GM19455 (cell line): ENCODE results near the gene DNLZ.

ENCODE experiments used
- ATAC-seq: cut with Tn5 transposase; IDR thresholded peaks from one replicate; pipeline ENCODE4 v1.9.1; 2021; ENCODE audit not compliant: unreplicated experiment

The DNLZ gene

DNA sequence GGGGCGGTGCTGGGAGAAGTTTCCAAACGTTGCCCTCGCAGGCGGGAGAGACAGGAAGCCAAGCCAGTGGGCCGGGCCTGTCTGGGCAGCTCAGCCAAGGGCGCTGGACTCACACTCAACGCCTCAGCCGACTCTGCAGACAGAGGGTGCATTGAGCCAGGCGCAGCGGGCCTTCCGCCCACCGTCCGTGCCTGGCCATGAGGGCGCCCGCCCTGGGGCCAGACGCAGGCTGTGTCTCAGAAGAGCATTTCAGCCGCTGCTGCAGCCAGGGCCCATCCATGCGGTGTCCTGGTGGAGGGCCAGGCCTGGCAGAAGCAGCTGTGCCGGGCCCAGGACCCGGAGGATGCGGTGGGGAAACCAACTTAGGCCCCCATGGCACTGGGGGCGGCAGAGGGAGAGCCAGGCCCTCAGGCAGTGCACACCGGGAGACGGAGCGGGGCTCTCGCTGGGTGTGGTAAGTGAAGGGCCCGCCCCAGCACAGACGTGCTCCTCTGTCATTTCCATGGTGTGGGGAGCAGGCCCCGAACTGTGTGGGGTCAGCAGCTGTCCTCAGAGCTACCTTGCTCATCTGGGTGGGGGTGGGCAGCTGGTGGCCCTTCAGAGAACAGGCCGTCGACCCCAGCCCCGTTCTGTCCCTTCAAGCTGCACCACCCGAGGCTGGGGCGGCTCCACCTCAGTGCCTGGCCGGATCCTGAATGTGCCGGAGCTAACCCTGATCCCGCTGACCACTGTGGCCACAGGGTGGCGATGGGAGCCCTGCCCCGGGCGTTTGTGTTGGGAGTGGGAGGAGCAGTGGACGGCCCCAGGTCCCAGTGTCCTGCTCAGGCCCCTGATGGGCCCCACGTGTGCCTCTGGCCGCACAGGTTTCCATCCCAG lies 18.0 kb downstream of the DNLZ start:
- ATAC-seq: no peak

DNA sequence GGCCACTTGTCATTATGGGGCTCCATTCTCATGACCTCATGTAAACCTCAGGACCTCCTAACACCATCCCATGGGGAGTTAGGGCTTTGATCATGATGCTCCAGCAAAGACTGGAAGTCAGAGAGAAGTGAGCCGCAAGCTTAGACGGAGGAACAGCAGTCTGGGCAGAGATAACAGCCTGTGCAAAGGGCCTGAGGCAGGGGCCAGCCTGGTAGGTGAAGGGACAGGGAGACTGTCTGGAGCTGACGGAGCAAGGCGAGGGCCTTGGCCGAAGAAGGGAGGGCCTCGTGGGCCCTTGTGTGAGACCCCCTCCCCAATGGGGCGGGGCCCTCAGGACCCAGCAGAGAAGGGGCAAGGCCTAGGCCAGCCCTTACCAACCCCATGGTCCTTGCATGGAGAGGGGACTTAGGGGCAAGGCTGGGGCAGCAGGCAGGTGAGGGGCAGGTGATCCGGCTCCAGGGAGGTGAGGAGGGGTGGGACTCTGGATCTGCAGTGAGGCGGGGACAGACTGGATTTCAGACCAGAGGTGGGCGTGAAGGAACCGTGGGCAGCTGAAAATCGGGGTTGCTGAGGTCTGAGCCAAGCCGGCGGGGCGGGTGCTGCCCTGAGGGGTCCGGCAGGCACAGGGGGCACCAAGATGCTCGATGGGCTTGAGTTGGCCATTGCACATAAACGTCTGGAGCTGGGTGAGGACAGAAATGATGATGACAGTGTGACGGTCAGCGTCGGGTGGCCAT lies 18.8 kb downstream of the DNLZ start:
- ATAC-seq: no peak

DNA sequence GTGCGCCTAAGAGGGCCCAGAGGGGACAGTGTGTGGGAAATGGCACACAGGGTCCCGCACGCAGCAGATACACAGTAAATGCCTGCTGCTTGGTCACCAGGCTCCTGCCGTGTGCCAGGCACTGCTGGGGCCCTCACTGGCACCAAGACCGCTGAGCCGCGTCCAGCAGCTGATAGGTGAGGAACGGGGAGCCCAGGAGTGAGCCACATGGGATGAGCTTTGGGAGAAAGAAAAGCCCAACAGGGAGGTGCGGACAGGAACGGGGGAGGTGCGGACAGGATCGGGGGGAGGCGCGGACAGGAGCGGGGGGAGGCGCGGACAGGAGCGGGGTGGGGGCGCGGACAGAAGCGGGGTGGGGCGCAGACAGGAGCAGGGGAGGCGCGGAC lies 19.7 kb downstream of the DNLZ start:
- no peak for ATAC-seq

DNA sequence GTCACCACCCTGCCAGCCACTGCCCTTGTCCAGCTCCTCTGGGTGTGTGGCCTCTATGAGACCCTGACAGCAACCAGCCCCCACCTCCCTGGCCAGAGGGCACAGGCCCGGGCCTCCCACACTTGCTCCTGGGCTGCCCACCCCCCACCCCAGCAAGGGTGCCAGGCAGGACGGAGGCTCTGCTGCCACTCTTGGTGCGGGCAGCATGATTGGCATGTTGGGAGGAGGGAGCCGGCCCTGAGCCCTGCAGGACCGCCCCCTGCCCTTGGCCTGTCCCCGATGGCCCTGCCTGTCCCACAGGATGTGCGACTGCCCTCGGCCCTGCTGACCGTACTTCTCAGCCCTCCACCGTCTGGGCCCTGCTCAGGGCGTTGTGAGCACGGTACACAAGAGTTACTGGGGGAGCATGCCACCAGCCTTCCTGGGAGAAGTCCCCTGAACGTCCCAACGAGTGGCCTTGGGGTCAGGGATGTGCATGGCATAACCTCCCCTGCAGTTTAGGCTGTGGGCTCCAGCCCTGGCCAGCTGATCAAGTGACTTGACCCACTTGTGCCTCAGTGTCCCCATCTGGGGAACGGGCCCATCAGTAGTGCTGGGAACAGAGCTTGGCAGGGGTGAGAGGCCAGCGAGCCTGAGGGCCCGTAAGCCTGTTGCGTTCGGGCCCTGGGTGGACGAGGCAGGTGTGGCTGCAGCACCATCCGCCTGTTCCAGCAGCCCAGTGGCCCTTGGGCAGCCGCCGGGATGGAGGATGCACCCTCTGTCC lies 20.2 kb downstream of the DNLZ start:
- ATAC-seq: no peak

DNA sequence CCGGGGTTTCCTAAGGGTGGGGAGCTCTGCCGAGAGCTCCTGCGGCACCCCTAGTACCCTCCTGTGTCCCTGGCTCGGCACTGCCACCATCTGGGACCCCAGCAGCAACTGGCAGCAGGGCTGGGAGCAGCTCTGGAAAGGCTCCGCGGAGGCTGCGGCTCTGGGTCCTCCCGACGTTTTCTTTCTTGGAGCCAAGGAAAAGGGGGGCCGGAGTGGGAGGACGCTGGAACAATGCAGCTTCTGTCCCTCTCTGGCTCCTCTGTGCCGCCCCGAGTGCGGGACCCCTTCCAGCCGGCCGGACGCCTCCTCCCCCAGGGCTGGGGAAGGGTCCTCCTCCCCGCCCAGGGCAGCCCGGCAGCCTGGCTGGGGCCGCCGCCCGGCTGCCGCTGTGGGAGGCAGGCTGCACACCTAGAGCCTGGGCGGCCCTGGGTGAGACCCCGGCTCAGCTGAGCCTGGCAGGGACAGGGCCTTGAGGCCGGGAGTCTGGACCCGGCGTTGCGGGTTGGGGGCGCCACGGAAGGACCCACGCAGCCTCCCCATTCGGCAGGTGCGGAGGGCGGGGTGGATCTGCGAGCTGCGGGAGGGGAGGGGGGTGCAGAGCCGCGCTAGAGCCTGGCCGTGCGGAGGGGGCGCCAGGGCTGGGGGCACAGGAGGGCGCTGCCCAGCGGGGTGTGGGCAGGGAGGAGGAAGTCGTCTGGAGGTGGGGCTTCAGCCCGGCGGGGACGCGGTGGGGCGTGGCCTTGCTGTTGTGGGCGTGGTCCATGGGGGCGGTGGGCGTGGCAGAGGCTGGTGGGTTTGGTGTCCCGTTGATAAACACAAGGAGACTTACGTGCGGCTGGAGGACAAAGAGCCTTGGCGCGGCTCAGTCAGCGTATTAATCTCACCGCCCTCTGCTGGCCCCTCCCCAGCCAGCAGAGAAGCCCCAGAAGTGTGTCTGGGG lies 21.1 kb downstream of the DNLZ start:
- ATAC-seq: no peak

DNA sequence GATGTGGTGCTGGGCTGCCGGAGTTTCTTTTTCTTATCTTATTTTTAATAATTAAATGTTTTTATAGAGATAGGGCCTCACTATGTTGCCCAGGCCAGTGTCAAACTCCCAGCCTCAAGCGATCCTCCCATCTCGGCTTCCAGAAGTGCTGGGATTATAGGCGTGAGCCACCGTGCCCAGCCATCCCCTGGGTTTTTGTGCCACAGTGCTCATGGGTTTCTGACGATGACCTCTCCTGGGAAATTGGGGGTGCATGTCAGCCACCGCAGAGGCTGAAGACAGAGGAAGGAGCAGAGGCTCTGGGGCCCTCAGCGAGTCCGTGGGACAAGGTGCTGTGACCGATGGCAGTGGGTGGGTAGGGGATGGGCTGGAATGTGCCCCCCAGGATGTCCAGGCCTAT lies 21.8 kb downstream of the DNLZ start:
- no peak for ATAC-seq

DNA sequence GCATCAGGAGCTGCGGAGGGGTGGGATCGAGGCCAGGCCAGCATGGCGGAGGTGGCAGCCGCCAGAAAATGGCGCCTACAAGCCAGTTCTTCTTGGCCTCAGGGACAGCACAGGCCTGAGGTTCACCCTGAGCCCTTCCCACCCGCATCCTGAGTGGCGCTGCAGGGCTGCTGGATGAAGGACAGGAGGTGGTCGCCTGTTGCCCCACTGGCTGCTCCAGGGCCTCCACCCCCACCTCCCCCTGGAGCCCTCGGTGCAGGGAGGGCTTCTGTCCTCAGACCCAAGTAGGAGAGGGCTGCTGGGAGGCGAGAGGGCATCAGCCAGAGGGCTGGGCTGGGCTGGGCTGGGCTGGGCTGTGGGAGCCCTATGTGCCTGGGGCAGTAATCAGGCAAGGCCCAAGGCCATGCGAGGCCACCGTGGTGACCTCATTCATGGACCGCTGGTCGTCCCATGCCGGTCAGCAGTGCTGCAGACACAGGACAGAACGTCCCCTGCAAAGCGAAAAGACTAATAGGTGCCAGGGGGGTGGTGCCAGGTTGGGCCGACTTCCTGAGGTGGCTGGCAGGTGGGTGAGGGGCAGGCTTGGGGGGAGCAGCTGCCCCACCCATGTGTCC lies 22.4 kb downstream of the DNLZ start:
- no peak for ATAC-seq

DNA sequence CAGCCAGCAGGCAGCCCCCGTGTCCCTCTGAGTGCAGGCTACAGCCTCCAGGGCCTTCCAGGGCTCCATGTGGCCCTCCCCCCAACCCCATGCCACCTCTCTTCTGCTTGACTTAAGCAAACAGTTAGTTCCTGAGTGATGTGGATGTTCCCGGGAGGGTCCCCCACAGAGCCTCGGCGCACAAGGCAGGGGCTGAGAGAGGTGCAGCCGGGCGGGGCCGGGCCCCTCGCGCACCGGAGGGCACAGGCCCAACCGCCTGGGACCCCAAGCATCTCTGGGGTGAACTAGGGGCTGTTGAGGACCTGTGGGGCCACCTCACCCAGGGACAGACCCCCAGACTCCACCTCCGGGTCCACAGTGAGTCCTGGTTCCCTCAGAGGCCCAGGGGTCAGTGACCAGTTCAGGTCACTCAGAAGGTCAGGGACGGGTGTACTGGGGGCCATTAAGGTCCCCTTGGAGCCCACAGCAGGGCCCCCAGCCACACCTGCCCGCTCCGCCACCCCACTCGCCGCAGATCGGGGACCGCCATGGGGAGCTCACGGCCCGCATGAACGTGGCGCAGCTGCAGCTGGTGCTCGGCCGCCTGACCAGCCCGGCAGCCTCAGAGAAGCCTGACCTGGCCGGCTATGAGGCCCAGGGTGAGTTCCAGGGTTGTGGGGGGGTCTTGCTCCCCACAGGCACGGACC lies 23.0 kb downstream of the DNLZ start:
- no peak for ATAC-seq

DNA sequence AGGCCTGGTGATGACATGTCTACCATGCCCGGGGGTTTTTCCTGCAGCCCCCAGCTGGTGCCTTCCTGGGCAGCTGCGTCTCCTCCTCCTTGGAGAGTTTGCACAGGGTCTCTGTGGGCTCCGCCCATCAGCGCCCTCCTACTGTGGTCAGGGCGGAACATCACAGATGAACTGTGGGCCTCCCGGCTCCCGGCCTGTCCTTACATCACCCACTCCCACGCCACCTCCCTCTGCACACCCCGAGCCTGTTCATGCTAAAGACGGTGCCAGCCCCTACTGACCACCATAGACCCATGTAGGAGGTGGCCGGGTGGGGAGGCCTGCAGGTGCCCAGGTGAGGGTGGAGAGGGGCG lies 23.6 kb downstream of the DNLZ start:
- ATAC-seq: no peak

DNA sequence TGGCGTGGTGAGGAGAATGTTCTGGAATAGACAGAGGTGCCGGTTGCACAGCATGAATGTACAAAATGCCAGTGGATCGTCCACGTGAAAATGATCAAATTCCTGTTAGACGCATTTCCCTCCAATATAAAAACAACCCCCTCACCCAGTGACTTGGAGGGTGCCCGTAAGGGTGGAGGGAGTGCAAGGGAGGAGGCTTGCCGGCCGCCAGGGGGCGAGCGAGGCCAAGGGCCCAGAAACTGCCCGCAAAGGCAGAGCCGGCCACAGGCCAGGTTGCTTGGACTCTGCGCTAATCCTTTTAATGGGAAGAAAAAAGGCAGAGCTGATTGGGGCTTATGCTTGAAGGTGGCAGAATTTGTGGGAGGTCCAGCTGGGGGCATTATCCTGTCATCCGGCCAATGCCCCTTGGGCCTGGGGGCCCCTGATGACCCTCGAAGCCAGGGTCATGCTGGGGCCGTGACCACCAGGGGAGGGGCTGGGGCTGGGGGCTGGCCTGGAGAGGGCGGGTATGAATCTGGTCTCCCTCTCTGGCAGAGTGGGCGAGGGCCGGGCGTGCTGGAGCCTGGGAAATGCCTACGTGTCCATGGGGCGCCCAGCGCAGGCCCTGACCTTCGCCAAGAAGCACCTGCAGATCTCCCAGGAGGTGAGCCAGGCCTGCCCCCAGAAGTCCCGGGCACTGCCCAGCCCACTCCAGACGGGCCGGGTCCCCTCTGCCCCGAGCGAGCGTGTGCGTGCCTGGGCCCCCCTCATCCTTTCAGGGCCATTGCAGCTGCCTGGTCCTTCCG lies 24.2 kb downstream of the DNLZ start:
- no peak for ATAC-seq

DNA sequence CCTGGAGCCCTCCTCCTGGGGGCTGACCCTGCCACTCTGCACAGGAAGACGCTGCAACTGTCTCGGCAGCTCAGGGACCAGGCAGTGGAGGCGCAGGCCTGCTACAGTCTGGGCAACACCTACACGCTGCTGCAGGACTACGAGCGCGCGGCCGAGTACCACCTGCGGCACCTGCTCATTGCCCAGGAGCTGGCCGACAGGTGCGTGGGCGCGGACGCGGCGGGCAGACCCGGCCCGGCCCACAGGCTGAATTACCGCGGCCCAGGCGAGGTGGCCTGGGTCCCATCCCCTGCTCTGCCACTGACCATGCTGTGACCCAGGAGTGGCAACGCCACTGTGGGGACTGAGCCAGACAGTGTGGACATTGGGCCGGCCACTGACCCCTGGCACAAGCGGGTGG lies 25.0 kb downstream of the DNLZ start:
- ATAC-seq: no peak

DNA sequence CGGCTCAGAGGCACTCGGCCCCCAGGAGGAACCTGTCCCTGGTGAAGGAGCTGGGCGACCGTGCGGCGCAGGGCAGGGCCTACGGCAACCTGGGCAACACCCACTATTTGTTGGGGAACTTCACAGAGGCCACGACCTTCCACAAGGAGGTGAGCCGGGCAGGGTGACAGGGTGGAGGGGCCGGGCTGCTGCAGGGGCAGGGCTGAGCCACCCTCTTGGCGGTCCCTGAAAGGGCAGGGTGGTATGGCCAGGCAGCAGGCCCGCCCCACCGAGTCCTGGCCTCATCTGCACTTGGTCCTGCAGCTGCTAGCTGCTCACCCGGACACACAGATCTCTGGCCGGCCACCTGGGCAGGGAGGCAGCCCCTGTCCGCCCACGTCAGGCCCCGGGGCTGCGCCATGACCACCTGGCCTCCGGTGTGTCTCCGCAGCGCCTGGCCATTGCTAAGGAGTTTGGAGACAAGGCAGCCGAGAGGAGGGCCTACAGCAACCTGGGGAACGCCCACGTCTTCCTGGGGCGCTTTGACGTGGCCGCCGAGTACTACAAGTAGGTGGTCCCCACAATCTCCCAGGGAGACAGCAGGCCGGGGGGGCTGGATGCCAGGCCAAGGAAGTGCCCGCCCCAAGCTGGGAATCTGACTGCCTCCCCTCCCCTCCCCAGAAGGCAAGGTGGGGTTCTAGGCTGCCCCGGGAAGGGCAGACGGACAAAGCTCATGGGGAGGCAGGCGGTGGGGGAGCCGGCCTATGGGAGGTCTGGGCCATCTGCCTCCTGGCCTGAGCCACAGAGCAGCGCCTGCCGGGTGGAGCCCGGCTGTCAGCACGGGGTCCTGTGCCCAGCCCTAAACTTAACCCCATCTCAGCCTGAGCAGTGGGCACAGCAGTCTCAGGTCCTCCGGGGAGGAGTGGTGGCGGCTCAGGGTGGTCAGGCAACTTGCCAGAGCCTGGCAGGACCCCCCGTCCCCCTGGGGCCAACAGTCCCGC lies 25.8 kb downstream of the DNLZ start:
- ATAC-seq: no peak

DNA sequence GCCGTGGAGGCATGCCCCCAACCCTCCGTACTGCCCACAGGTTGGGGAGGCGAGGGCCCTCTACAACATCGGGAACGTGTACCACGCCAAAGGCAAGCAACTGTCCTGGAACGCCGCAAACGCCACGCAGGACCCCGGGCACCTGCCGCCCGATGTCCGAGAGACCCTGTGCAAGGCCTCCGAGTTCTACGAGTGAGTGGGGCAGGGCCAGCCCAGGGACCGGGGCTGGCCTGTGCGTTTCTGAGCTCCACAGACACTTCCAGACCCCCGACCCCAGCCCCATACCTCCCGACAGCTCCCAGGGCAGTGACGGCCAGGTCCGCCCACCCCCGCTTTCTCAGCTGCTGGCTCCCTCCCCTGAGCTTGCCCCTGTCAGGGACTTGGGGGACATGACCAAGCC lies 26.7 kb downstream of the DNLZ start:
- ATAC-seq: no peak

DNA sequence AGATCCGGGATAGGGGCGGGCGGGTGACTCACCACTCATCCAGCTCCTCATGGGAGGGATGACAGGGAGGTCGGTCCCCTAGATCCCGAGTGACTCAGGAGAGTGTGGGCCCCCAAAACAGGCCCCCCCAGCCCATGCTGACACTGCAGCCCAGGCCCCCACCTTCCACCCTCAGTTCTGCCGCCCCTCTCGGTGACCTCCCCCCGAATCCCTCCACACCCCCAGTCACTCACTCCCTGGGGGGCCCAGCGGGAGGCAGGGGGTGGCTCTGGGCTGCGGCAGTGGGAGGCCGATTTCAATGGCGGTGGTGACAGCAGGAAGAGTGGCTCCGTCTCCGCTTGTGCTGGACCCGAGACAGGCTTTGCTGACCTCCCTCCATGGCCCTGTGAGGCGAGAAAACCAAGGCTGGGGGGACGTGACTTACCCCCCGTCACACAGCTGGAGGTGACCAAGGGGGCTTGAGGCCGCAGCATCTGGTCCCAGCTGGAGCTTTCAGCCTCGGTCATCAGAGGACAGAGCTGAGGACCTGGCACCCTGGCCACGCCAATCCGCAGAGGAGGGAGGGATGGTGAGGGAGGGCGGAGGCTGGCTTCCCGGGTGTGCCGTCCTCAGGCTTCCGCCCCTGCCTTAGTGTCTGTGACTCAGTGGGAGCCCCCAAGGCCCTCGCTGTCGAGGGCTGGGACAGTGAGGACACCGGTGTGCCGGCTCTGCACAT lies 27.2 kb downstream of the DNLZ start:
- no peak for ATAC-seq

DNA sequence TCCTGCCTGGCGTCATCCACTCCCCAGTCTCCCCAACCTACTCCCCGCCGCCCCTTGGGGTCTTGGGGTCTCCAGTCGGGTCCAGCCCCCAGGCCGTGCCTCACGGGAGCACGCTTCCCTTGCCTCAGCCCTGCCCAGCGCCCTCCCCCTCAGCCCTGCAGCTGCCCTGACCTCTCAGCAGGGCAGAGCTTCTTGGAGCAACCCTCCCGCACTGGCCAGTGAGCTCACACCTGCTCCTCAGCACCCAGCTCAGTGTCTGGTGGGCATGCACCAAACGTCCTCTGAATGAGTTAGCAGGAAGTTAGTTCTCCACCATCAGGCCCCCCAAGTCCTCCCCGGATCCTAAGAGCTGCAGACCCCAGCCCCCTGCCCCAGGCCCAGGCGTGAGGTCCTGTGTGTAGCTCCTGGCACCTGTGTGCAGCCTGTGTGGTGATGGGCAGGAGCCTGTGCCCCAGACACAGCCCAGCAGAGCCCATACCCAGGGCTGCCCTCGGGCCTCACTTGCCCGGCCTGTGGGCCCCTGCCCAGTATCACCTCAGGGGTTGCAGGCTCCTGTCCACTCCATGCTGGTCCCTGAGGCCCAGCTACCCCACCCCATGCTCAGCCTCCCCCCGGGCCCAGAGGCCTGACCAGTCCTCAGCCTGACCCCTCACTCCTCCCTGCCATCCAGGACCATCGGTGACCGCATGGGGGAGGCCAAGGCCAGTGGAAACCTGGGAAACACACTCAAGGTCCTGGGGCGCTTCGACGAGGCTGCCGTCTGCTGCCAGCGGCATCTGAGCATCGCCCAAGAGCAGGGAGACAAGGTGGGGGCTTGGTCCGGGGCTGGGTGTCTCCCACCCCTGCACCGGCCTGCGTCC lies 28.0 kb downstream of the DNLZ start:
- ATAC-seq: no peak

DNA sequence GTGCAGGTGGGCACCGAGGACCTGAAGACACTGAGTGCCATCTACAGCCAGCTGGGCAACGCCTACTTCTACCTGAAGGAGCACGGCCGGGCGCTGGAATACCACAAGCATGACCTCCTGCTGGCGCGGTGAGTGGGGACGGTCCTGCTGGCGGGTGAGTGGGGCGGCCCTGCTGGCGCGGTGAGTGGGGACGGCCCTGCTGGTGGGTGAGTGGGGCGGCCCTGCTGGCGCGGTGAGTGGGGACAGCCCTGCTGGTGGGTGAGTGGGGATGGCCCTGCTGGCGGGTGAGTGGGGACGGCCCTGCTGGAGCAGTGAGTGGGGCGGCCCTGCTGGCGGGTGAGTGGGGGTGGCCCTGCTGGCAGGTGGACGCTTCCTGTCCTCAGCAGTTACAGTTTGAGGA lies 29.0 kb downstream of the DNLZ start:
- no peak for ATAC-seq
